Measurements from ENCODE around the gene TNRC6A. TPM values are rescaled to one million over a fixed set of nuclear protein-coding genes. Genes with fewer than 3 reads are reported as not detected.

TNRC6A gene
- total and polyA plus RNA-seq, 4 donors: 9.3 to 42.3 (median 22.9) TPM

DNA sequence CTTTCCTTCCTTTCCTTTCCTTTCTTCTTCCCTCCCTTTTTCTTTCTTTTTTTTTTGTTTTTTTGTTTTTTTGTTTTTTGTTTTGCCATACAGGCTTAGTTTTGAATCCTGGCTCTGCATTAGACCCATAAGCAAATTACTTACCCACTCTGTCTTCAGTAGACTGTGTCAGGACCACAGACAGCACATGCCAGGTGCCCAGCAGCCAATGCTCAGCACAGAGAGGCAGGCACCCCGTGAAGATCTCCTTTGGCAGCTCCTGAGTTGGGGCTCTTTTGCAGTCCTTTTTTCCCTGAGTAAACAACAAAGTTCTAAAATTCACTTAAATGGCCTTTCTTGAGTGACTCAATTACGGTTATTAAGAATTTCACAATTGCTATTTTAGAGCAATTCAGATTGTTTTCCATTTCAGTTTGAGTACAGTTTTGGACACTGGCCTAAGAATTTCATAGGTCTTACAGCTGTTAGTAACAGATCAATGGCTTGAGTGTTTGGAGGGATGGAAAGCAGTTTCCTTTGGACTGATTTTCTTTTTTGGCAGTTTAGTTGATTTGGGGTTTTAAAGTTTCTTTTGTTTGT, 90.1 kb downstream of the TNRC6A start:
- peak overlapping the region in 1 of 2 donors; percentile 4 for H3K27ac ChIP-seq (ENCODE audit: low read depth in 1 of 2, low read length in 2 of 2)
- WGBS: 52% methylated on average over 2 of the region's 2 CpGs
- no peaks in the 10 kb centered on the region for H3K27me3 ChIP-seq (ENCODE audit: control insufficient read depth in 4 of 4, insufficient read depth in 4 of 4, low read length in 3 of 4)
- peaks cover 18 to 73% (median 72%) of the 10 kb centered on the region in 4 donors for H3K36me3 ChIP-seq (ENCODE audit: control insufficient read depth in 4 of 4, insufficient read depth in 3 of 4, low read depth in 1 of 4, low read length in 3 of 4)
- no peaks in the 10 kb centered on the region for H3K9me3 ChIP-seq (ENCODE audit: control insufficient read depth in 4 of 4, low read length in 3 of 4)
- H3K9ac ChIP-seq (ENCODE audit: low read depth in 1 of 2, low read length in 2 of 2): no peak overlapping the region
- peaks cover 0 to 6% (median 0%) of the 10 kb centered on the region in 4 donors for H3K4me1 ChIP-seq (ENCODE audit: control insufficient read depth in 4 of 4, insufficient read depth in 4 of 4, low read length in 3 of 4)
- no peak overlapping the region for H3K4me3 ChIP-seq (ENCODE audit: low read depth in 1 of 3, low read length in 3 of 3)
- no peak for TF ChIP-seq HNF4A (conservative IDR thresholded peaks at IDR 0.05)
- TF ChIP-seq EGR1 (IDR thresholded peaks at IDR 0.05; ENCODE audit: low read depth in 2 of 2): no peak
- no peak for TF ChIP-seq FOXA1 (IDR thresholded peaks at IDR 0.05)
- no peak for TF ChIP-seq HNF4G (IDR thresholded peaks at IDR 0.05)
- no peak for TF ChIP-seq FOXA2 (IDR thresholded peaks at IDR 0.05)
- no peak for TF ChIP-seq RAD21 (IDR thresholded peaks at IDR 0.05)
- no peak for TF ChIP-seq TAF1 (conservative IDR thresholded peaks at IDR 0.05)
- TF ChIP-seq JUND (IDR thresholded peaks at IDR 0.05): no peak
- TF ChIP-seq, protein P1, sequence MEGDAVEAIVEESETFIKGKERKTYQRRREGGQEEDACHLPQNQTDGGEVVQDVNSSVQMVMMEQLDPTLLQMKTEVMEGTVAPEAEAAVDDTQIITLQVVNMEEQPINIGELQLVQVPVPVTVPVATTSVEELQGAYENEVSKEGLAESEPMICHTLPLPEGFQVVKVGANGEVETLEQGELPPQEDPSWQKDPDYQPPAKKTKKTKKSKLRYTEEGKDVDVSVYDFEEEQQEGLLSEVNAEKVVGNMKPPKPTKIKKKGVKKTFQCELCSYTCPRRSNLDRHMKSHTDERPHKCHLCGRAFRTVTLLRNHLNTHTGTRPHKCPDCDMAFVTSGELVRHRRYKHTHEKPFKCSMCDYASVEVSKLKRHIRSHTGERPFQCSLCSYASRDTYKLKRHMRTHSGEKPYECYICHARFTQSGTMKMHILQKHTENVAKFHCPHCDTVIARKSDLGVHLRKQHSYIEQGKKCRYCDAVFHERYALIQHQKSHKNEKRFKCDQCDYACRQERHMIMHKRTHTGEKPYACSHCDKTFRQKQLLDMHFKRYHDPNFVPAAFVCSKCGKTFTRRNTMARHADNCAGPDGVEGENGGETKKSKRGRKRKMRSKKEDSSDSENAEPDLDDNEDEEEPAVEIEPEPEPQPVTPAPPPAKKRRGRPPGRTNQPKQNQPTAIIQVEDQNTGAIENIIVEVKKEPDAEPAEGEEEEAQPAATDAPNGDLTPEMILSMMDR (IDR thresholded peaks at IDR 0.05; ENCODE audit: low read depth, low read length, missing input control): no peak
- TF ChIP-seq, protein P2, sequence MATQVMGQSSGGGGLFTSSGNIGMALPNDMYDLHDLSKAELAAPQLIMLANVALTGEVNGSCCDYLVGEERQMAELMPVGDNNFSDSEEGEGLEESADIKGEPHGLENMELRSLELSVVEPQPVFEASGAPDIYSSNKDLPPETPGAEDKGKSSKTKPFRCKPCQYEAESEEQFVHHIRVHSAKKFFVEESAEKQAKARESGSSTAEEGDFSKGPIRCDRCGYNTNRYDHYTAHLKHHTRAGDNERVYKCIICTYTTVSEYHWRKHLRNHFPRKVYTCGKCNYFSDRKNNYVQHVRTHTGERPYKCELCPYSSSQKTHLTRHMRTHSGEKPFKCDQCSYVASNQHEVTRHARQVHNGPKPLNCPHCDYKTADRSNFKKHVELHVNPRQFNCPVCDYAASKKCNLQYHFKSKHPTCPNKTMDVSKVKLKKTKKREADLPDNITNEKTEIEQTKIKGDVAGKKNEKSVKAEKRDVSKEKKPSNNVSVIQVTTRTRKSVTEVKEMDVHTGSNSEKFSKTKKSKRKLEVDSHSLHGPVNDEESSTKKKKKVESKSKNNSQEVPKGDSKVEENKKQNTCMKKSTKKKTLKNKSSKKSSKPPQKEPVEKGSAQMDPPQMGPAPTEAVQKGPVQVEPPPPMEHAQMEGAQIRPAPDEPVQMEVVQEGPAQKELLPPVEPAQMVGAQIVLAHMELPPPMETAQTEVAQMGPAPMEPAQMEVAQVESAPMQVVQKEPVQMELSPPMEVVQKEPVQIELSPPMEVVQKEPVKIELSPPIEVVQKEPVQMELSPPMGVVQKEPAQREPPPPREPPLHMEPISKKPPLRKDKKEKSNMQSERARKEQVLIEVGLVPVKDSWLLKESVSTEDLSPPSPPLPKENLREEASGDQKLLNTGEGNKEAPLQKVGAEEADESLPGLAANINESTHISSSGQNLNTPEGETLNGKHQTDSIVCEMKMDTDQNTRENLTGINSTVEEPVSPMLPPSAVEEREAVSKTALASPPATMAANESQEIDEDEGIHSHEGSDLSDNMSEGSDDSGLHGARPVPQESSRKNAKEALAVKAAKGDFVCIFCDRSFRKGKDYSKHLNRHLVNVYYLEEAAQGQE (IDR thresholded peaks at IDR 0.05): no peak
- TF ChIP-seq, protein P3, sequence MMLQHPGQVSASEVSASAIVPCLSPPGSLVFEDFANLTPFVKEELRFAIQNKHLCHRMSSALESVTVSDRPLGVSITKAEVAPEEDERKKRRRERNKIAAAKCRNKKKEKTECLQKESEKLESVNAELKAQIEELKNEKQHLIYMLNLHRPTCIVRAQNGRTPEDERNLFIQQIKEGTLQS (IDR thresholded peaks at IDR 0.05): no peak
- no peak for DNase-seq (ENCODE audit: low spot score)

DNA sequence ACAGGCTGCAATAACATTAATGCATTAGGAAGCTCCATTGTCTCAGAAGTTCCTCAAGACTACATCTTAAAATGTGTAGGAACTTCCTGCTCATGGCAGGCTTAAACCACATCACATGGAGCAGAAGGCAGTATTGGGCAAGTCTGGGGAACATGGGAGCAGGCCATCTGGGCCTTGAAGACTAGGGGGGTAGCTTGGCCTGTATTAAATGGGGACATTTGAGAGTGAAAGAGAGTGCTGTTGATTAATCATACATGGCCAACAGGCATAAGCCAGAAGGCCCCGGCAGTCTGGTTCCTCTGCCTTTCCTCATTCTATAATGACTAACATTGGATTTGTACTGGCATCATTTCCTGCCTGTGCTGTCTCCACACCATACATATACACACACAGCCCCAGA, 91.1 kb downstream of the TNRC6A start:
- no peaks in the 10 kb centered on the region for H3K27me3 ChIP-seq (ENCODE audit: control insufficient read depth in 4 of 4, insufficient read depth in 4 of 4, low read length in 3 of 4)
- H3K27ac ChIP-seq (ENCODE audit: low read depth in 1 of 2, low read length in 2 of 2): no peak overlapping the region
- H3K4me3 ChIP-seq (ENCODE audit: low read depth in 1 of 3, low read length in 3 of 3): no peak overlapping the region
- peaks cover 0 to 6% (median 0%) of the 10 kb centered on the region in 4 donors for H3K4me1 ChIP-seq (ENCODE audit: control insufficient read depth in 4 of 4, insufficient read depth in 4 of 4, low read length in 3 of 4)
- WGBS: 81% methylated on average over 1 of the region's 1 CpG
- H3K9ac ChIP-seq (ENCODE audit: low read depth in 1 of 2, low read length in 2 of 2): no peak overlapping the region
- peaks cover 18 to 72% (median 68%) of the 10 kb centered on the region in 4 donors for H3K36me3 ChIP-seq (ENCODE audit: control insufficient read depth in 4 of 4, insufficient read depth in 3 of 4, low read depth in 1 of 4, low read length in 3 of 4)
- no peak for TF ChIP-seq FOXA1 (IDR thresholded peaks at IDR 0.05)
- no peak for TF ChIP-seq TAF1 (conservative IDR thresholded peaks at IDR 0.05)
- no peak for TF ChIP-seq RXRA (IDR thresholded peaks at IDR 0.05)
- TF ChIP-seq, protein P1 (IDR thresholded peaks at IDR 0.05; ENCODE audit: low read depth, low read length, missing input control): no peak
- no peak for TF ChIP-seq GABPA (IDR thresholded peaks at IDR 0.05 in 1 of 2, conservative IDR thresholded peaks at IDR 0.05 in 1 of 2)
- no peak for TF ChIP-seq FOXA2 (IDR thresholded peaks at IDR 0.05)
- no peak for TF ChIP-seq HNF4G (IDR thresholded peaks at IDR 0.05)
- TF ChIP-seq, protein P4, sequence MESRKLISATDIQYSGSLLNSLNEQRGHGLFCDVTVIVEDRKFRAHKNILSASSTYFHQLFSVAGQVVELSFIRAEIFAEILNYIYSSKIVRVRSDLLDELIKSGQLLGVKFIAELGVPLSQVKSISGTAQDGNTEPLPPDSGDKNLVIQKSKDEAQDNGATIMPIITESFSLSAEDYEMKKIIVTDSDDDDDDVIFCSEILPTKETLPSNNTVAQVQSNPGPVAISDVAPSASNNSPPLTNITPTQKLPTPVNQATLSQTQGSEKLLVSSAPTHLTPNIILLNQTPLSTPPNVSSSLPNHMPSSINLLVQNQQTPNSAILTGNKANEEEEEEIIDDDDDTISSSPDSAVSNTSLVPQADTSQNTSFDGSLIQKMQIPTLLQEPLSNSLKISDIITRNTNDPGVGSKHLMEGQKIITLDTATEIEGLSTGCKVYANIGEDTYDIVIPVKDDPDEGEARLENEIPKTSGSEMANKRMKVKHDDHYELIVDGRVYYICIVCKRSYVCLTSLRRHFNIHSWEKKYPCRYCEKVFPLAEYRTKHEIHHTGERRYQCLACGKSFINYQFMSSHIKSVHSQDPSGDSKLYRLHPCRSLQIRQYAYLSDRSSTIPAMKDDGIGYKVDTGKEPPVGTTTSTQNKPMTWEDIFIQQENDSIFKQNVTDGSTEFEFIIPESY (IDR thresholded peaks at IDR 0.05): no peak
- no peak for DNase-seq (ENCODE audit: low spot score)
- H3K9me3 ChIP-seq (ENCODE audit: control insufficient read depth in 4 of 4, low read length in 3 of 4): no peaks in the 10 kb centered on the region

All from liver (tissue), 9 donors.